LHCN-M2 (cell line): ENCODE results near the gene SLC10A7. TPM values are rescaled to one million over a fixed set of nuclear protein-coding genes. Genes with fewer than 3 reads are reported as not detected.
"Not testable (repeated sequence)": the region's sequence is repeated elsewhere in the genome, so short reads cannot be mapped to it uniquely, and the experiment has no call there.

Experiments used
- DNase-seq: peaks from one replicate; pipeline ENCODE4 v3.0.0-alpha.2; 2012; ENCODE audit warnings: low read depth
- total RNA-seq: library from RNA; depleted of rRNA; stranded (reverse); fragments of >200 nt; gene quantifications from 2 replicates; pipeline ENCODE4 v1.2.3, GENCODE V29; 2014

The SLC10A7 gene
- total RNA-seq, 1 experiment from 2014 or later: 6.3 TPM

- DNase-seq: no peak
Observed at GRCh38 chr4:146359771-146360170, 162.0 kb downstream of the SLC10A7 start.

GRCh38 chr4:146350114-146350513 lies 171.6 kb downstream of the SLC10A7 start:
- not testable (repeated sequence) for DNase-seq

GRCh38 chr4:146349306-146349705 lies 172.4 kb downstream of the SLC10A7 start:
- DNase-seq: no peak

- DNase-seq: no peak
Observed at GRCh38 chr4:146347822-146348221, 173.9 kb downstream of the SLC10A7 start.

GRCh38 chr4:146346276-146346675 lies 175.5 kb downstream of the SLC10A7 start:
- DNase-seq: no peak

GRCh38 chr4:146343776-146344175 lies 178.0 kb downstream of the SLC10A7 start:
- DNase-seq: no peak

- no peak for DNase-seq
Observed at GRCh38 chr4:146343199-146343598, 178.5 kb downstream of the SLC10A7 start.

- peak; percentile 28 for DNase-seq
Observed at GRCh38 chr4:146342600-146343192, 179.0 kb downstream of the SLC10A7 start.

- DNase-seq: peak; percentile 41
Observed at GRCh38 chr4:146340798-146341197, 180.9 kb downstream of the SLC10A7 start.

GRCh38 chr4:146338512-146338911 lies 183.2 kb downstream of the SLC10A7 start:
- no peak for DNase-seq

- peak; percentile 63 for DNase-seq
Observed at GRCh38 chr4:146336410-146336807, 185.3 kb downstream of the SLC10A7 start.

GRCh38 chr4:146335763-146336409 lies 185.9 kb downstream of the SLC10A7 start:
- DNase-seq: peak; percentile 39

GRCh38 chr4:146334862-146335449 lies 186.8 kb downstream of the SLC10A7 start:
- DNase-seq: no peak

GRCh38 chr4:146333895-146334262 lies 187.9 kb downstream of the SLC10A7 start:
- no peak for DNase-seq

- DNase-seq: peak; percentile 77
Observed at GRCh38 chr4:146333187-146333894, 188.4 kb downstream of the SLC10A7 start.

- no peak for DNase-seq
Observed at GRCh38 chr4:146330392-146330791, 191.3 kb downstream of the SLC10A7 start.

GRCh38 chr4:146329050-146329716 lies 192.6 kb downstream of the SLC10A7 start:
- DNase-seq: peak; percentile 80

- no peak for DNase-seq
Observed at GRCh38 chr4:146327859-146328650, 193.7 kb downstream of the SLC10A7 start.

GRCh38 chr4:146318894-146319293 lies 202.8 kb downstream of the SLC10A7 start:
- DNase-seq: no peak

- no peak for DNase-seq
Observed at GRCh38 chr4:146317783-146318182, 204.0 kb downstream of the SLC10A7 start.

- no peak for DNase-seq
Observed at GRCh38 chr4:146315184-146315583, 206.6 kb downstream of the SLC10A7 start.
